AG10803 (cell line): ENCODE data around the gene CYTH4.

ENCODE experiments used
- DNase-seq: peaks from one replicate; pipeline ENCODE4 v3.0.0; 2010; ENCODE audit warnings: low read depth
- H3K4me3 ChIP-seq: 2 replicates; pipeline ENCODE4 v1.5.1; 2011; ENCODE audit warnings: mild to moderate bottlenecking, low read length, control low read depth
- CTCF ChIP-seq: conservative IDR thresholded peaks from 2 replicates; pipeline ENCODE4 v1.5.1; 2011; ENCODE audit warnings: mild to moderate bottlenecking, low read length, control low read depth, inconsistent platforms

The CYTH4 gene

GRCh38 chr22:37259540-37260029 lies 22.7 kb upstream of the CYTH4 start:
- H3K4me3 ChIP-seq, result peak overlapping the region; percentile 15
- peak; percentile 46 for DNase-seq
- TF ChIP-seq CTCF, result peak; percentile 71

- no peak overlapping the region for H3K4me3 ChIP-seq
- TF ChIP-seq CTCF, result no peak
- no peak for DNase-seq
These were observed 22.0 kb upstream of the CYTH4 start for GRCh38 chr22:37260155-37260795.

GRCh38 chr22:37260901-37261336 lies 21.4 kb upstream of the CYTH4 start:
- DNase-seq, result peak; percentile 49
- peak; percentile 89 for TF ChIP-seq CTCF
- no peak overlapping the region for H3K4me3 ChIP-seq

- H3K4me3 ChIP-seq, result no peak overlapping the region
- DNase-seq, result no peak
- no peak for TF ChIP-seq CTCF
These were observed 20.0 kb upstream of the CYTH4 start for GRCh38 chr22:37262346-37262745.

GRCh38 chr22:37263966-37264887 lies 18.1 kb upstream of the CYTH4 start:
- TF ChIP-seq CTCF, result no peak
- no peak for DNase-seq
- H3K4me3 ChIP-seq, result no peak overlapping the region

GRCh38 chr22:37266581-37267134 lies 15.7 kb upstream of the CYTH4 start:
- DNase-seq, result no peak
- peak overlapping the region; percentile 57 for H3K4me3 ChIP-seq
- TF ChIP-seq CTCF, result no peak
